Stomach (tissue), 4 donors: Measurements from ENCODE around the gene PDE3A.

Experiments used
- CTCF ChIP-seq, 7 experiments: fragments of 450-650 bp in 4 of 7; fragments of 200-600 bp in 3 of 7; sonication (generic) in 3 of 7; IDR thresholded peaks; one replicate each; pipeline ENCODE4 v1.5.1; 2016 to 2019; ENCODE audit warnings: antibody characterized with exemption in 7 of 7, control low read depth in 2 of 7, mild to moderate bottlenecking in 1 of 7
- POLR2A ChIP-seq, 4 donors: fragments of 450-650 bp; IDR thresholded peaks; one replicate each; pipeline ENCODE4 v1.6.1; 2016; ENCODE audit warnings: antibody characterized with exemption in 4 of 4, control low read depth in 2 of 4, mild to moderate bottlenecking in 1 of 4, moderate library complexity in 1 of 4
- POLR2AphosphoS5 ChIP-seq, 3 donors: sonication (generic); formaldehyde crosslinking; IDR thresholded peaks; one replicate each; pipeline ENCODE4 v1.6.1; 2016; ENCODE audit warnings: antibody characterized with exemption in 3 of 3

DNA sequence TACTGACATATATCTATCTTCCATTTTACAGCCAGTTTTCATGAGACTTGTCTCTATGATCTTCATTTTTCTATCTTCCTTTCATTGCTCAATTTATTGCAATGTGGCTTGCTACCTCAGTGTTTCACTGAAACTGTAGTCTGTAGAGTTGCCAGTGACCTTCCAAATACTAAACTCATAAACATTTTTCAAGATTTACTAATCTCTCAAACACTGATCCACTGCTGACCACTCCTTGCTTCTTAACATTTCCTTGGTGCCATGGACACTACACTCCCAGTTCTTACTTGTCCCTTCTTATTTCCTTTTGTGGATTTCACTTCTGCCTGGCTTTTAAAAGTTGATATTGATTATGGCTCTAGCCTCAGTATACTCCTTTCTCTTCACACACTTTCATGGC lies 231.4 kb downstream of the PDE3A start:
- TF ChIP-seq POLR2A (IDR thresholded peaks at IDR 0.05): no peak
- no peak for TF ChIP-seq POLR2AphosphoS5 (IDR thresholded peaks at IDR 0.05)
- no peak for TF ChIP-seq CTCF (IDR thresholded peaks at IDR 0.05)
